Astrocyte of the cerebellum (primary cell): ENCODE results near the gene RPS15.
"Not testable (repeated sequence)": the region's sequence is repeated elsewhere in the genome, so short reads cannot be mapped to it uniquely, and the experiment has no call there.

Source experiments
- DNase-seq: peaks from one replicate; pipeline ENCODE4 v3.0.0-alpha.2; 2011; ENCODE audit warnings: low read depth
- H3K4me3 ChIP-seq: 2 replicates; pipeline ENCODE4 v1.5.1; 2011; ENCODE audit warnings: mild to moderate bottlenecking, low read depth, low read length, moderate library complexity
- in situ Hi-C: cut with HindIII; loops from 2 replicates; pipeline ENCODE4 v1.10.0; 2017; ENCODE audit warnings: low sequenced_read_pairs
- TF ChIP-seq, protein P1 (sequence below): IDR thresholded peaks from 2 replicates; pipeline ENCODE4 v1.5.1; 2012; ENCODE audit warnings: low read length, low read depth, moderate library complexity, mild to moderate bottlenecking; ENCODE audit errors: missing control alignments

Gene RPS15

DNA sequence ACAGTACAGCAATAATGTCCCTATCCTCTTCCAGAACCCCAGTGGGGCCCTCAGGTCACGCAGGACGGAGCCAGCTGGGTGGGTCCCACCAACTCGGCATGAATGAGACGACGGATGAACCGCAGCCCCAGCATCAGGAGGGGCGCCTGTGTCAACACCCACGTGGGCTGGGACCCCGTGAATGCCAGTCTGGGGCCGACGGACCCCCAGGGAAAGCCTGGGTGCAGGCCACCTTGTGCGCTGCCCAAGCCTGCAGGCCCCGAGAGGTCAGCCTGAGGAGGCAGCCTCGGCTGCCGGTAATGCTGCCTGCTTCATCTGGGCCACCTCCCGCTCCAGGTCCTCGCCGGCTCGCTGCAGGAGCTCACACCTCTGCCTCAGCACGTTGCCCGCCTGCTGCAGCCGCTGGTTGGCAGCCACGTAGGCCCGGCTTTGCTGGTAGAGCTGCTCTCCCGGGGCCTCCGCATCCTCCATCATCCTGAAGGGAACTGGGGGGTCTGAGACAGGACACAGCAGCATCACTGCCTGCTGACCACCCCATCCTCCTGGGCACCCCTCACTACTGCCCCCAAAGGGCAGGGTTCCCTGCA, 36.7 kb downstream of the RPS15 start:
- no peak for DNase-seq
- no peak overlapping the region for H3K4me3 ChIP-seq
- TF ChIP-seq, protein P1, sequence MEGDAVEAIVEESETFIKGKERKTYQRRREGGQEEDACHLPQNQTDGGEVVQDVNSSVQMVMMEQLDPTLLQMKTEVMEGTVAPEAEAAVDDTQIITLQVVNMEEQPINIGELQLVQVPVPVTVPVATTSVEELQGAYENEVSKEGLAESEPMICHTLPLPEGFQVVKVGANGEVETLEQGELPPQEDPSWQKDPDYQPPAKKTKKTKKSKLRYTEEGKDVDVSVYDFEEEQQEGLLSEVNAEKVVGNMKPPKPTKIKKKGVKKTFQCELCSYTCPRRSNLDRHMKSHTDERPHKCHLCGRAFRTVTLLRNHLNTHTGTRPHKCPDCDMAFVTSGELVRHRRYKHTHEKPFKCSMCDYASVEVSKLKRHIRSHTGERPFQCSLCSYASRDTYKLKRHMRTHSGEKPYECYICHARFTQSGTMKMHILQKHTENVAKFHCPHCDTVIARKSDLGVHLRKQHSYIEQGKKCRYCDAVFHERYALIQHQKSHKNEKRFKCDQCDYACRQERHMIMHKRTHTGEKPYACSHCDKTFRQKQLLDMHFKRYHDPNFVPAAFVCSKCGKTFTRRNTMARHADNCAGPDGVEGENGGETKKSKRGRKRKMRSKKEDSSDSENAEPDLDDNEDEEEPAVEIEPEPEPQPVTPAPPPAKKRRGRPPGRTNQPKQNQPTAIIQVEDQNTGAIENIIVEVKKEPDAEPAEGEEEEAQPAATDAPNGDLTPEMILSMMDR = no peak
- in situ Hi-C loops = no loop called here

DNA sequence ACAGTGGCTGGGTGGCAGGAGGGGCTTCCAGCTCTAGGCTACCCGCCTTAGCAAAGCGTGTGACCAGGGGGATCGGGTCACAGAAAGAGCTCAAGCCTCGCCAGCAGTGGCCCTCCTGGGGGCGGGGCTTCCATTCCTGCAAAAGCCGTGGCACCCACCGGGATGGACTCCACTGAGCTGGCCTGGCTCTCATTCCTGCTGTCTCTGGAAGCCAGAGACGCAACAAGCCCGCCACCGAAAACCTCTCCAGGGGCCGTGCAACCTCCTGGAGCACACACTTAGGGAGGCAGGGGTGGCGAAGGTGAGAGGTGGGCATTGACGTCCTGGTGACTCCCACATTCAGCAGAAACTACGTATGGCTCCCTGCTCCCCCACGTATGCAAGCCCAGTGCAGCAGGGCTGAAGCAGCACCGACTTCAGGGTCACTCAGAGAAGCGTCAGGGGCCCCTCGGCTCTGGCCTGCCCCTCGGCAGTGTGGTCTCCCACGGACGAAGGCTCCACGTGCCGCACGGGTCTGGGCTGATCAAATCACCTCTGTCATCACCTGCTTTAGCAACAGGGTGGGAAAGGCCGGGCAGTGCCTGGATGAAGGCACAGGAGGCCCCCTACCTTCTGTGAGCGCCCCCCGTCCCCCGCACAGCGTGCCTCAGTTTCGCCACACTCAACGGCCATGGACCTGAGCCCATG, 37.7 kb downstream of the RPS15 start:
- no peak for DNase-seq
- in situ Hi-C loops = no loop called here
- TF ChIP-seq, protein P1 = no peak
- H3K4me3 ChIP-seq = no peak overlapping the region

DNA sequence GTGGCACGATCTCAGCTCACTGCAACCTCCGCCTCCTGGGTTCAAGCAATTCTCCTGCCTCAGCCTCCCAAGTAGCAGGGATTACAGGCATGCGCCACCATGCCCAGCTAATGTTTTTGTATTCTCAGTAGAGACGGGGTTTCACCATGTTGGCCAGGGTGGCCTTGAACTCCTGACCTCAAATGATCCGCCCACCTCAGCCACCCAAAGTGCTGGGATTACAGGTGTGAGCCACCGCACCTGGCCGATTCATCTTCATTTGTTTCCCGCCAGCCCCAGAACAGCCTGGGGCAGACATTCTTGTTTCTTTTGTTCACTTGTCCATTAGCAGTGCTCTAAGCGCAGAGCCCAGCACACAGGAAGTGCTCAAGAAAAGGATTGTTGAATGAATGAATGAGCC, 38.9 kb downstream of the RPS15 start:
- DNase-seq, H3K4me3 ChIP-seq, in situ Hi-C loops: not testable (repeated sequence)

DNA sequence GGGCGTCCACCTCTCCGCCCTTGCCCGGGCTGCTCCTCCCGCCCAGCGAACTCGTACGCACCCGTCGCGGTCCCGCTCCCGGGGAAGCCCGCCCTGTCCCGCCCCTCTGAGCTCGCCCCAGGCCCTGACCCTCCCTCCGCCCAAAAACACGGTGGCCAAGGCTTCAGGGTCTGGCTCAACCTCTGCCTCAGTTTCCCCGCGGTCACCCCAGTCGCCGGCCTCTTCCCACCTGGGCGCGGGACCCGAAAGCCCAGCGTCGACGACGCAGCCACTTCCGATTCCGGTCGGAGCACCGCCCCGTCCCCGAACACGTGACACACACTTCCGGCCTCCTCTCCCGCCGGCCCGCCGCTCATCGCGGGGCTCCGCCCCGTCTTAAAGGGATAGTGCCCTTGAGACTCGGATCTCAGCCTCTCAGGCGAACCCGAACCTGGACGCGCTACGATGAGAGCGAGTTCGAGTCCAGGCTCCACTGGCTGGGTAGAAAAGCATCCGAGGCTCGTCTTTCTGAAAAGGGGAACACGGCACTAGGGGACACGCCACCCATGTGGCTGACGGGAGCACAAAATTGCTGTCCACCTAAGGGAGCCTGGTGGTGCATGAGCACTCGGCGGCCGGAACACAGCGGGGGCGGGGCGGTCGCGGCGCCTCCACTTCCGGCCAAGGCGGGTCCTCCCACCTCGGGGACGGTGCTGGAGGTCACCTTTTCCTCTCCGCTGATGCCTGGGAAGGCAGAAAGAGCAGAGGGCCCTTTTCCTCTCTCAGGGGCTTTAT, 40.9 kb downstream of the RPS15 start, which contains the start of gene C19orf25:
TSS of gene C19orf25 (minus strand) at position 282 of the 774 bp plus-strand sequence. CDS start 312 bp downstream, outside the sequence.
- in situ Hi-C loops = no loop called here
- DNase-seq = peak; percentile 79
- TF ChIP-seq, protein P1 = no peak
- H3K4me3 ChIP-seq = peak within 1 kb of the TSS; percentile 82

DNA sequence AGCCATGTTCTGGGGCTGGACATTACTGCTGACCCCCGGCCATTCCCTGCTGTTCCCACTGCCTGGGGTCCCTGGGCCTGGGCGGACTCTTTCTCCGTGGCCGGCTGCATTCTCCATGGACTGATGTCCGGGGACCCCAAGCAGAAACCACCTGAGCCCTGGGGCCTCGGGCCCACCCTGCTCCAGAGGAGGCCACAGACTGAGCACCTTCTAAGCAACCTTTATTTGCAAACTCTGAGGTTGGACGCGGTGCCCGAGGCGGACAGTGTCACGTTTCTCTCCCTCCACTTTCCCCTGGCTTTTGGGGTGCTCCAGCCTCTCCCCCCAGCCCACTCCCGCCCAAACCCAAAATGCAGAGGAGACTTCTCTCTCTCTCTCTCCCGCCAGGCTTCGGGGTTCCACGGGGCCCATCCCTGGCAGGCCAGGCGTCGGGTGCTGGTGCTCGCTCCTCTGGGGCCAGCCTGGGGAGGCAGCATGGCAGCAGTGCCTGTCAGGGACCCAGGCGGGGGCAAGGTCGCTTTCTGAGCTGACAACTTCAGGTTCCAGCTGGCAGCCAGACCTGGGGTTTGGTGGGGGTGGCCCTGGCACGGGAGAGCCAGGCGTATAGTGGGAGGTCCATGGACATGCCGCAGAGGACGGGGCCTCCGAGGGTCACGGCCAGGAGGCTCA, 43.2 kb downstream of the RPS15 start:
- DNase-seq = no peak
- TF ChIP-seq, protein P1 = no peak
- no peak overlapping the region for H3K4me3 ChIP-seq
- in situ Hi-C loops = no loop called here

DNA sequence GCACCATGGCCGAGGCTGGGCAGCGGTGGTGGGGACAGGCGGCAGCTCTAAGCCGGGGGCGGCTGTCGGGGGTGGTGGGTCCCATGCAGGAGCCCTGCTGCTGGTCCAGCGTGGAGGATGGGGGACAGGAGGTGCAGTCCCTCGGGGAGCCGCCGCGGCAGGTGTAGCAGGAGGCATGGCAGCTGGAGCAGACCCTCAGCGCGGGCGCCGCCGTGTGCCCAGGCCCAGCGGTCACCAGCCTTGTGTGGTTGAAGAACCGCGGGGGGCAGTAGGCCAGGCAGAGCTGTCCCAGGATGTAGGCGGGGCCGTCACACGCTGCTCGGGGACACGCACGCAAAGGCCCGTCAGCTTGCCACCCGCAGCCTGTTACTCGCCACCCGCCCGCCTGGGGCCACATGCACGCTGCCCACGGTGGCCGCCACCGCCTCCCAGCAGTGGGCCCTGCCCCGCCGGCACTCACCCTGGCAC, 43.7 kb downstream of the RPS15 start:
- in situ Hi-C loops = no loop called here
- DNase-seq = no peak
- H3K4me3 ChIP-seq = no peak overlapping the region
- TF ChIP-seq, protein P1 = no peak
